Naive thymus-derived CD4-positive, alpha-beta T cell (primary cell): Measurements from ENCODE around the gene ZCCHC14. TPM values are rescaled to one million over a fixed set of nuclear protein-coding genes. Genes with fewer than 3 reads are reported as not detected.

Experiments
- ATAC-seq: fragments of 150-1000 bp; cut with Tn5 transposase; 2 replicates; pipeline ENCODE4 v1.10.0; 2021; ENCODE audit warnings: mild to moderate bottlenecking, moderate library complexity
- CTCF ChIA-PET: fragments of 350-600 bp; sonication (Branson Sonifier 250); formaldehyde crosslinking; loops from one replicate; lab custom pipeline; 2021; ENCODE audit warnings: antibody characterized with exemption; lab: Charles Lee
- POLR2A ChIA-PET: fragments of 350-600 bp; sonication (Branson Sonifier 250); formaldehyde crosslinking; loops from one replicate; lab custom pipeline; 2021; ENCODE audit warnings: antibody characterized with exemption, inconsistent platforms; lab: Charles Lee
- DNase-seq, 9 donors: peaks; one replicate each; pipeline versions ENCODE4 v3.0.0 to v3.0.0-alpha.2; 2020 to 2022; ENCODE audit warnings: mixed read lengths in 1 of 9
- H3K27ac ChIP-seq: one replicate; pipeline ENCODE4 v1.7.0; 2013; ENCODE audit warnings: mild to moderate bottlenecking, low read depth, low read length, moderate library complexity
- H3K27me3 ChIP-seq, 2 donors: one replicate each; pipeline ENCODE4 v1.7.0; 2013; ENCODE audit warnings: low read length in 2 of 2, mild to moderate bottlenecking in 2 of 2, moderate library complexity in 2 of 2; ENCODE audit not compliant: control insufficient read depth in 2 of 2, insufficient read depth in 2 of 2
- H3K36me3 ChIP-seq, 3 experiments: 1 replicate in 2 of 3; 2 replicates in 1 of 3; pipeline ENCODE4 v1.7.0; 2013; ENCODE audit warnings: low read length in 3 of 3, mild to moderate bottlenecking in 3 of 3, moderate library complexity in 1 of 3; ENCODE audit not compliant: insufficient read depth in 3 of 3, control insufficient read depth in 2 of 3
- H3K4me1 ChIP-seq, 2 donors: one replicate each; pipeline ENCODE4 v1.7.0; 2013; ENCODE audit warnings: low read length in 2 of 2, mild to moderate bottlenecking in 2 of 2, moderate library complexity in 1 of 2; ENCODE audit not compliant: control insufficient read depth in 2 of 2, insufficient read depth in 2 of 2
- H3K4me3 ChIP-seq: 2 replicates; pipeline ENCODE4 v1.7.0; 2013; ENCODE audit warnings: mild to moderate bottlenecking, low read length
- H3K9me3 ChIP-seq, 3 experiments: 1 replicate in 2 of 3; 2 replicates in 1 of 3; pipeline ENCODE4 v1.7.0; 2013; ENCODE audit warnings: low read length in 3 of 3; ENCODE audit not compliant: control insufficient read depth in 2 of 3
- H3K27ac Mint-ChIP-seq, 9 donors: one replicate each; pipeline ENCODE4 v1.8.0; 2020 to 2022; ENCODE audit warnings: mixed read lengths in 9 of 9, mild to moderate bottlenecking in 8 of 9, moderate library complexity in 5 of 9, inconsistent platforms in 2 of 9
- H3K27me3 Mint-ChIP-seq, 5 donors: one replicate each; pipeline ENCODE4 v1.8.0; 2021 to 2022; ENCODE audit warnings: mixed read lengths in 5 of 5, mild to moderate bottlenecking in 1 of 5
- H3K36me3 Mint-ChIP-seq, 5 donors: one replicate each; pipeline ENCODE4 v1.8.0; 2020 to 2022; ENCODE audit warnings: mixed read lengths in 5 of 5, mild to moderate bottlenecking in 3 of 5, inconsistent platforms in 1 of 5
- H3K4me1 Mint-ChIP-seq, 7 donors: one replicate each; pipeline ENCODE4 v1.8.0; 2020 to 2022; ENCODE audit warnings: mixed read lengths in 7 of 7, mild to moderate bottlenecking in 3 of 7, inconsistent platforms in 1 of 7
- H3K4me3 Mint-ChIP-seq, 10 donors: one replicate each; pipeline ENCODE4 v1.8.0; 2020 to 2022; ENCODE audit warnings: mild to moderate bottlenecking in 10 of 10, mixed read lengths in 10 of 10, moderate library complexity in 6 of 10, inconsistent platforms in 2 of 10
- H3K9me3 Mint-ChIP-seq, 11 donors: one replicate each; pipeline ENCODE4 v1.8.0; 2020 to 2022; ENCODE audit warnings: mixed read lengths in 11 of 11, mild to moderate bottlenecking in 4 of 11, inconsistent platforms in 1 of 11, moderate library complexity in 1 of 11
- intact Hi-C, 2 donors: fragments of 100-400 bp; cut with micrococcal nuclease; formaldehyde crosslinking; loops; one replicate each; pipeline ENCODE4 v1.15.1; 2023
- polyA plus RNA-seq, 2 donors: library from polyadenylated mRNA; unstranded; fragments of 300-500 nt; fragmentation: Illumina TruSeq; gene quantifications; one replicate each; pipeline ENCODE4 v1.2.3, GENCODE V29; 2021
- total RNA-seq, 6 experiments: library from RNA in 5 of 6; stranded (reverse) in 5 of 6; gene quantifications; 1 replicate in 5 of 6; 2 replicates in 1 of 6; pipeline ENCODE4 v1.2.3 and lab custom pipeline; 2021 to 2026

ZCCHC14 gene
- total and polyA plus RNA-seq, 7 experiments from 2014 or later, result 0.64 to 34.2 (median 18.3) TPM

GRCh38 chr16:87469169-87469568, 23.7 kb downstream of the ZCCHC14 start:
- H3K27ac Mint-ChIP-seq, result peak overlapping the region in 1 of 9 donors; percentile 25
- intact Hi-C loops, result no loop called here
- peaks cover 15 to 23% of the 10 kb centered on the region in 2 donors for H3K4me1 ChIP-seq
- H3K36me3 ChIP-seq, result peaks cover 0 to 4% (median 0%) of the 10 kb centered on the region in 3 experiments
- H3K27me3 Mint-ChIP-seq, result peaks cover 0 to 4% (median 0%) of the 10 kb centered on the region in 5 donors
- peaks cover 14 to 62% (median 44%) of the 10 kb centered on the region in 7 donors for H3K4me1 Mint-ChIP-seq
- no peak overlapping the region for H3K4me3 ChIP-seq
- H3K9me3 ChIP-seq, result no peaks in the 10 kb centered on the region
- H3K27me3 ChIP-seq, result no peaks in the 10 kb centered on the region
- no peak for DNase-seq
- no peak for ATAC-seq
- H3K4me3 Mint-ChIP-seq, result no peak overlapping the region
- H3K36me3 Mint-ChIP-seq, result peaks cover 0 to 7% (median 0%) of the 10 kb centered on the region in 5 donors
- no peaks in the 10 kb centered on the region for H3K9me3 Mint-ChIP-seq
- POLR2A ChIA-PET, result no interaction called here
- H3K27ac ChIP-seq, result no peak overlapping the region
- CTCF ChIA-PET, result no interaction called here

- no peak for DNase-seq
- Histone ChIP-seq H3K4me1 (peaks cover 17 to 29% of the 10 kb centered on the region in 2 donors), H3K27me3 (no peaks in the 10 kb centered on the region), H3K27ac (no peak overlapping the region), H3K9me3 (no peaks in the 10 kb centered on the region), H3K36me3 (peaks cover 0 to 2% (median 0%) of the 10 kb centered on the region in 3 experiments), H3K4me3 (no peak overlapping the region)
- Mint-ChIP-seq H3K9me3 (no peaks in the 10 kb centered on the region), H3K4me1 (peaks cover 20 to 65% (median 46%) of the 10 kb centered on the region in 7 donors), H3K27me3 (peaks cover 0 to 4% (median 0%) of the 10 kb centered on the region in 5 donors), H3K36me3 (peaks cover 0 to 4% (median 0%) of the 10 kb centered on the region in 5 donors), H3K27ac (no peak overlapping the region), H3K4me3 (no peak overlapping the region)
- intact Hi-C loops, result no loop called here
- ATAC-seq, result no peak
- ChIA-PET CTCF (no interaction called here), POLR2A (no interaction called here)
Observed at GRCh38 chr16:87468550-87468949, 24.3 kb downstream of the ZCCHC14 start.

GRCh38 chr16:87466975-87467501, 25.8 kb downstream of the ZCCHC14 start:
- Histone ChIP-seq H3K36me3 (no peaks in the 10 kb centered on the region), H3K4me3 (no peak overlapping the region), H3K9me3 (no peaks in the 10 kb centered on the region), H3K27me3 (no peaks in the 10 kb centered on the region), H3K4me1 (peaks cover 17 to 29% of the 10 kb centered on the region in 2 donors), H3K27ac (no peak overlapping the region)
- no peak overlapping the region for H3K4me3 Mint-ChIP-seq
- DNase-seq, result no peak
- H3K9me3 Mint-ChIP-seq, result no peaks in the 10 kb centered on the region
- peak overlapping the region in 3 of 9 donors; percentile 3 to 59 (median 32) for H3K27ac Mint-ChIP-seq
- no peak for ATAC-seq
- CTCF ChIA-PET, result interaction anchor here (0.6 kb wide), 1 partner anchor 879 kb away, joined by 3 read pairs; no protein-coding TSS in a partner anchor
- peaks cover 0 to 4% (median 0%) of the 10 kb centered on the region in 5 donors for H3K36me3 Mint-ChIP-seq
- POLR2A ChIA-PET, result no interaction called here
- intact Hi-C loops, result no loop called here
- peaks cover 24 to 68% (median 52%) of the 10 kb centered on the region in 7 donors for H3K4me1 Mint-ChIP-seq
- peaks cover 0 to 4% (median 0%) of the 10 kb centered on the region in 5 donors for H3K27me3 Mint-ChIP-seq

GRCh38 chr16:87465879-87466278, 26.9 kb downstream of the ZCCHC14 start:
- ATAC-seq (no peak), DNase-seq (no peak)
- H3K4me3 ChIP-seq, result no peak overlapping the region
- no peaks in the 10 kb centered on the region for H3K36me3 ChIP-seq
- H3K27ac ChIP-seq, result no peak overlapping the region
- Mint-ChIP-seq H3K4me1 (peaks cover 27 to 67% (median 51%) of the 10 kb centered on the region in 7 donors), H3K4me3 (peak overlapping the region in 3 of 10 donors; percentile 23 to 74 (median 45)), H3K36me3 (peaks cover 0 to 4% (median 0%) of the 10 kb centered on the region in 5 donors), H3K27ac (peak overlapping the region in 3 of 9 donors; percentile 3 to 89 (median 66)), H3K9me3 (no peaks in the 10 kb centered on the region), H3K27me3 (peaks cover 0 to 4% (median 0%) of the 10 kb centered on the region in 5 donors)
- ChIA-PET POLR2A (interaction anchor here (0.9 kb wide), 1 partner anchor 12 kb away, joined by 3 read pairs; no protein-coding TSS in a partner anchor), CTCF (interaction anchor here (0.7 to 1.1 kb wide), 2 partner anchors 54 to 171 kb away, joined by 3 read pairs; no protein-coding TSS in a partner anchor)
- no peaks in the 10 kb centered on the region for H3K27me3 ChIP-seq
- H3K4me1 ChIP-seq, result peaks cover 17 to 29% of the 10 kb centered on the region in 2 donors
- intact Hi-C loops, result loop anchor here in 1 of 2 donors (2.0 kb wide), 1 partner anchor 25 kb away; no protein-coding TSS in a partner anchor
- H3K9me3 ChIP-seq, result no peaks in the 10 kb centered on the region

GRCh38 chr16:87465306-87465705, 27.5 kb downstream of the ZCCHC14 start:
- Mint-ChIP-seq H3K36me3 (peaks cover 0 to 2% (median 0%) of the 10 kb centered on the region in 5 donors), H3K27ac (peak overlapping the region; percentile 62 to 95 (median 83)), H3K4me1 (peaks cover 27 to 65% (median 50%) of the 10 kb centered on the region in 7 donors), H3K27me3 (peaks cover 0 to 4% (median 0%) of the 10 kb centered on the region in 5 donors), H3K4me3 (peak overlapping the region; percentile 58 to 89 (median 80)), H3K9me3 (no peaks in the 10 kb centered on the region)
- Histone ChIP-seq H3K9me3 (no peaks in the 10 kb centered on the region), H3K27ac (peak overlapping the region; percentile 29), H3K27me3 (no peaks in the 10 kb centered on the region), H3K4me3 (peak overlapping the region; percentile 8), H3K36me3 (no peaks in the 10 kb centered on the region), H3K4me1 (peaks cover 17 to 29% of the 10 kb centered on the region in 2 donors)
- peak in 1 of 9 donors; percentile 15 for DNase-seq
- intact Hi-C loops, result loop anchor here in 1 of 2 donors (2.0 kb wide), 1 partner anchor 25 kb away; no protein-coding TSS in a partner anchor
- ATAC-seq, result peak; percentile 63
- CTCF ChIA-PET, result no interaction called here
- POLR2A ChIA-PET, result interaction anchor here (0.9 to 2.1 kb wide), 3 partner anchors 8 to 25 kb away, joined by 3 to 8 read pairs (median 3); no protein-coding TSS in a partner anchor

GRCh38 chr16:87464691-87465300, 28.0 kb downstream of the ZCCHC14 start:
- H3K27me3 ChIP-seq, result no peaks in the 10 kb centered on the region
- H3K4me3 Mint-ChIP-seq, result peak overlapping the region; percentile 58 to 89 (median 80)
- H3K36me3 Mint-ChIP-seq, result peaks cover 0 to 6% (median 0%) of the 10 kb centered on the region in 5 donors
- peaks cover 0 to 4% (median 0%) of the 10 kb centered on the region in 3 experiments for H3K36me3 ChIP-seq
- H3K9me3 ChIP-seq, result no peaks in the 10 kb centered on the region
- POLR2A ChIA-PET, result interaction anchor here (0.7 to 2.1 kb wide), 3 partner anchors 9 to 26 kb away, joined by 3 to 8 read pairs (median 3); no protein-coding TSS in a partner anchor
- CTCF ChIA-PET, result interaction anchor here (1.0 kb wide), 1 partner anchor 172 kb away, joined by 4 read pairs; no protein-coding TSS in a partner anchor
- peaks cover 0 to 4% (median 0%) of the 10 kb centered on the region in 5 donors for H3K27me3 Mint-ChIP-seq
- ATAC-seq (peak; percentile 77), DNase-seq (peak in 2 of 9 donors; percentile 16 to 45)
- peak overlapping the region; percentile 29 for H3K27ac ChIP-seq
- H3K4me3 ChIP-seq, result peak overlapping the region; percentile 8
- H3K4me1 Mint-ChIP-seq, result peaks cover 27 to 60% (median 50%) of the 10 kb centered on the region in 7 donors
- H3K4me1 ChIP-seq, result peaks cover 17 to 29% of the 10 kb centered on the region in 2 donors
- intact Hi-C loops, result loop anchor here (1.0 to 2.0 kb wide), 2 partner anchors 26 to 29 kb away; partner anchors contain the start of gene ZCCHC14 (in 1 of the 2)
- H3K9me3 Mint-ChIP-seq, result no peaks in the 10 kb centered on the region
- H3K27ac Mint-ChIP-seq, result peak overlapping the region; percentile 62 to 95 (median 83)
